ENCODE measurements around the gene IL13.

IL13 gene

DNA sequence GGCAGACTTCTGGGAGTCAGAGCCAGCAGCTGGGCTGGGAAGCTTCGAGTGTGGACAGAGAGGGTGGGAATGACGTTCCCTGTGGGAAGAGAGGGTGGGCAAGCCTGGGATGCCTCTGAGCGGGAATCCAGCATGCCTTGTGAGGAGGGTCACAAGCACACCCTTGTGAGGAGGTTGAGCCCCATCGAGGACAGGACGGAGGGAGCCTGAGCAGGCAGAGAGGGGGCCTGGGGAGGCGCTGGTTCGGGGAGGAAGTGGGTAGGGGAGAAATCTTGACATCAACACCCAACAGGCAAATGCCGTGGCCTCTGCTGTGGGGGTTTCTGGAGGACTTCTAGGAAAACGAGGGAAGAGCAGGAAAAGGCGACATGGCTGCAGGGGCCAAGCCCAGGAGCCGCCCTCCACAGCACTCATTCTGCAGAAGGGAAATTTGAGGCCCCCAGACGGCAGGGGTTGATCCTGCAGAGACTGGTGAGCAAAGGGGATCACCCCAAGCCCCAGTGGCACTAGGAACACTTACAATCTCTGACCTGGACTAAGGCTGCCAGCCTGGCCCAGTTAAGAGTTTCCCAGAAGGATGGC lies 1.1 kb upstream of the IL13 start:
- DNase-seq, result no peak

DNA sequence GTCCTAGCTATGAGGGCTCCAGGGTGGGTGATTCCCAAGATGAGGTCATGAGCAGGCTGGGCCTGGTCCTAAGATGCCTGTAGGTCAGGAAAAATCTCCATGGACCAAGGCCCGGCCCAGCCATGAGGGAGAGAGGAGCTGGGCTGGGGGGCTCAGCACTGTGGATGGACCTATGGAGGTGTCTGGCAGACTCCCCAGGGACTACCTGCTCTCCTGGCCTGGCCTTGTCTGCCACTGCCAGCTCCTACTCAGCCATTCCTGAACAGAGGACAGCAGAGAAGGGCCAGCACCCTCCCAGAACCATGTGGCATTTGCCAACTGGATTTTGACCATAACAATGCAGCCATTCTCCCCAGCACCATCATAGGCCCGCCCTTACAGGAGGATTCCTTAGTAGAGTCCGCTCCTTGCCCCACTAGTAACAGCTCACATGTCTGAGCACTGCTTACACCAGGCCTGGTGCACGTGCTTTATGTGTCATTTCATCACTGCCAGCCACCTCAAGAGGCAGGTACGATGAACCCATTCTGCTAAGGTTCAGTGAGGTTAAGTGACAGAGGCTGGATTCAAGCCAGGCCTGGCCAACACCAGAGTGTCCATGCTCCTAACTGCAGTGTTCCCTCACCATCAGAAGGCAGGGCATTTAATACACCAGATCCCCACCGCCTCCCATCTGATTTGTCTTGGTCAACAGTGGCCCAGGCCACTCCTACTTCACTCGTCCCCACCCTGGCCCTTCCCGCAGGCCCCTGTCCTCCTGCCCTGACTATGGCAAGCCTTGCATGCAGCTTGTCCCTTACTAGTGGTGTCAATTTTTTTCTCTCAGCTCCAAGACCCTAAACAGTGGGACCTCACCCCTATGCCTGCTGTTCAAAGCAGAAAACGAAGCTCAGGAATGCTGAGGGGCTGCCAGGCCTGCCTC lies 669 bp downstream of the IL13 start:
- DNase-seq, result no peak

DNA sequence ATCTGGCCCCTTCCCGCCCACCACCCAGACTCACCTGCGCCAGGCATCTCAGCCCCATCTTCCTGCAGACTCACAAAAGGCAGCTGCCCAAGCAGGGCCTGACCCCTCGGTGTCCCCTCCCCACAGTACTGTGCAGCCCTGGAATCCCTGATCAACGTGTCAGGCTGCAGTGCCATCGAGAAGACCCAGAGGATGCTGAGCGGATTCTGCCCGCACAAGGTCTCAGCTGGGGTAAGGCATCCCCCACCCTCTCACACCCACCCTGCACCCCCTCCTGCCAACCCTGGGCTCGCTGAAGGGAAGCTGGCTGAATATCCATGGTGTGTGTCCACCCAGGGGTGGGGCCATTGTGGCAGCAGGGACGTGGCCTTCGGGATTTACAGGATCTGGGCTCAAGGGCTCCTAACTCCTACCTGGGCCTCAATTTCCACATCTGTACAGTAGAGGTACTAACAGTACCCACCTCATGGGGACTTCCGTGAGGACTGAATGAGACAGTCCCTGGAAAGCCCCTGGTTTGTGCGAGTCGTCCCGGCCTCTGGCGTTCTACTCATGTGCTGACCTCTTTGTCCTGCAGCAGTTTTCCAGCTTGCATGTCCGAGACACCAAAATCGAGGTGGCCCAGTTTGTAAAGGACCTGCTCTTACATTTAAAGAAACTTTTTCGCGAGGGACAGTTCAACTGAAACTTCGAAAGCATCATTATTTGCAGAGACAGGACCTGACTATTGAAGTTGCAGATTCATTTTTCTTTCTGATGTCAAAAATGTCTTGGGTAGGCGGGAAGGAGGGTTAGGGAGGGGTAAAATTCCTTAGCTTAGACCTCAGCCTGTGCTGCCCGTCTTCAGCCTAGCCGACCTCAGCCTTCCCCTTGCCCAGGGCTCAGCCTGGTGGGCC lies 1.9 kb downstream of the IL13 start:
- DNase-seq, result no peak

DNA sequence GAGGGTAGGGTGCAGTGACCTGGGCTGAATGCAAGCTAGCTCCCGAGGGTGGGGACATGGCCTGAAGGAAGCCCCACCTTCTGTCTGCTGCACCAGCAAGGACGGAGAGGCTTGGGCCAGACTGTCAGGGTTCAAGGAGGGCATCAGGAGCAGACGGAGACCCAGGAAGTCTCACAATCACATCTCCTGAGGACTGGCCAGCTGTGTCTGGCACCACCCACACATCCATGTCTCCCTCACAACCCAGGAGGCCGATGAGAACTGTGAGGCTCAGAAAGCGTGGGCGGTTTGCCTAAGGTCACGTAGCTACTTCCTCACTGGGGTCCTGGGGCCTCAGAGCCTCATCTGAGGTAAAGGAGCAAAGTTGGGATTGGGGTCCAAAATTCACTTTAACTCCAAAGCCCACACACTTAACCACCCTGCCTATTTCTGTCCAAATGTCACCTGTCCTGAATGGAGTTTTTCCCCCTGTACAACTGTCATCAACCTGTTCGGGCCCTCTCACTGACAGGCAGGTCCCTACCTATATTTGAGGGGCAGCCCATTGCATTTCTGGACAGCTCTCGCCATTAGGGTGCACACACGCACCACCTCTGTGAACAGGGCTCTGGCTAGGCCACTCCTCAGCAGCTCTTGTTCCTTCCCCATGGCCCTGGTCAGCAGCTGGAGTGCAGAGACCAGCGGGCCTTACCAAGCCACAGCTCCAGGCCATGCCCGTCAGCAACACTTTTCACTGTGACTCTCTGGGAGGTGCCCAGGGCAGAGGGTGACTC lies 3.4 kb downstream of the IL13 start:
- no peak for DNase-seq

DNA sequence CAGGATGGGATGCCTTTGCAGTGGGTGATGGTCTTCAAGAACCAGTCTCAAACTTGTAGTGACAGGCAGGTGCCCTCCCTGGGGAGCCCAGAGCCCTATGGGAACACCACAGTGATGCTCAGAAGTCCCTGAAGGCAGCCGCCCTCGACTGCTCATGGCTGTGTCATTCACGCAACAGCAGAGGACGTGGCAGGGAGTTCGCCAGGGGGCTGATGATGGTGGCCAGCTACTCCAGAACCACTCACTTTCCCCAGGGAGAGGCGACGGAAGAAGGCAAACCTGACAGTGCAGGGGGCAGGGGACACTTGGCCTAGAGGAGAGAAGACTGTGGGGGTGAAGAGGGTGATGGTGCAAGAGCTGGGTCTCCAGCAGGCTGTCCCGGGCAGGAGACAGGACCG lies 4.0 kb downstream of the IL13 start:
- no peak for DNase-seq

DNA sequence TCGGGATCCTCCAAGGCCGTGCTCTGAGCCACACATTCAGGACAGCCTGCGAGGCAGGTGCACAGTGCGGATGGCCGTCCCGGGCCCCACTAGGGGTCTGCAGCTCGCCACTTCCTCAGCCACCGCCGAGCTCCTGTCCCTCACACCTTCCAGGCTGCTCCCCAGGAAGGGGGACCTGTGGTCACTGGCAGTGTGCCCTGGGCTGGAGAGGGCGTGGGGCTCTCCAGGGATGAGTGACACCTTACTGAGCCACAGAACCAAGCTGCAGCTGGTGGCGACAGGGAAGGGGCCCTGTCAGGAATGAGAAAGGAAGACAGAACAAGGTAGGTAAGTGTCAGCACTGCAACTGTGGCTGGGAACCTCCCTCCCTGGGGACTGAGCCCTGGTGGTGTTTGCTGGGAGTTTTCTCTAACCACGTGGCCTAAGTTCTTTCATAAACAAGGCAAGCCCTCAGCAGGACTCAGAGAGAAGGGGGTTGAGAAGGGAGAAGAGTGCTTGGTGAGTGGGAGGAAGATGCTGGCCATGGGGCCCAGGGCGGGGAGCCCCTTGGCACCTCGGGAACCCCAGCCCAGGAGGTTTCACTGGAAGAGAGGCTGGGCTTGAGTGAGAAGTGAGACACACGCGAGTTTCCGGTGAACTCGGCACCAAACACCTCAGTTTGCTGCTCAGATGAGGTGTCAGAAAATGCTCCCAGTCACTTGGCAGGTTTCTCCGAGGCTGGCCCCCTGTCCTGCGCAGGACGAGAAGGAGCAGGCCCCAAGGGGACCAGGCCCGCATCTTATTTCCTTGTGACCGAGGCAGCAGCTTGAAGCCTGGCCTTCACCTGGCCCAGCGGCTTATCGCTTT lies 5.2 kb downstream of the IL13 start:
- DNase-seq, result no peak

DNA sequence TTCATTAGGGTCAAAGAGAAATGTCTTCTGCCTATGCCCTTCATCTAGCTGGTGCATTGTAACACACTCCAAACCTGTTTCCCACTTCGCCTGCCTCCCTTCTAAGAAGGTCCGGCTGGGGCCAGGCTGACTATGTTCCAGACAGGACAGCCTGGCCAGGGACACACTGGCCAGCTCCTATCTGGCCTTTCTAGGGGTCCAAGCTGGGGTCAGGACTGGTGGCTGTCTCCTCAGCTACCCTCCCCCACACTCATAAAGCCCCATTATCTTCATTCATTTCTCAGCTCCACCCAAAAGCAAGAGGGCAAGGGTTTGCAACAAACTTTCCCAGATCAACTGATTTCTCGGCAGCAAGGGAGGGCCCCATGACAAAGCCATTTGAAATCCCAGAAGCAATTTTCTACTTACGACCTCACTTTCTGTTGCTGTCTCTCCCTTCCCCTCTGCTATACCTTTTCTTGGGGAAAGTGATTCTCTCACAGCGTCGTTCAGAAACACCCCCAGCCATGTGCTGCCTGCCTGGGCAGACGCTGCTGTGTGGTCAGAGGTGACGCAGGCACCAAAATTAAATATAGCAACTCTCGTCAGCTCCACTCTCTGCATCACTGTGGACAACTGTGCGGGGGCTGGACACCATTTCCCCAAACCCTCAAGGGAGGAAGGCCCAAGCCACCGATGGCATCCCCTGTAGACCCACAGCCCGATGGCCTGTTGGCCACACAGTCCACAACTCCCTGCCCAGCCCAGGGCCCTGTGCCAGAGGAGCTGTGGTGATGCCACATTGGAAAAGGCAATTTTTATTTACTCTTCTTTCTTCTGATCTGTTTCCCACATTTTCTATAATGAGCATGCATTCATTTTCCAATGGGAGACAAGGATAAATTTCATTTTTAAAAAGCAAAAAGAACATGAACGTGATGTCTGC lies 6.1 kb downstream of the IL13 start:
- no peak for DNase-seq

DNA sequence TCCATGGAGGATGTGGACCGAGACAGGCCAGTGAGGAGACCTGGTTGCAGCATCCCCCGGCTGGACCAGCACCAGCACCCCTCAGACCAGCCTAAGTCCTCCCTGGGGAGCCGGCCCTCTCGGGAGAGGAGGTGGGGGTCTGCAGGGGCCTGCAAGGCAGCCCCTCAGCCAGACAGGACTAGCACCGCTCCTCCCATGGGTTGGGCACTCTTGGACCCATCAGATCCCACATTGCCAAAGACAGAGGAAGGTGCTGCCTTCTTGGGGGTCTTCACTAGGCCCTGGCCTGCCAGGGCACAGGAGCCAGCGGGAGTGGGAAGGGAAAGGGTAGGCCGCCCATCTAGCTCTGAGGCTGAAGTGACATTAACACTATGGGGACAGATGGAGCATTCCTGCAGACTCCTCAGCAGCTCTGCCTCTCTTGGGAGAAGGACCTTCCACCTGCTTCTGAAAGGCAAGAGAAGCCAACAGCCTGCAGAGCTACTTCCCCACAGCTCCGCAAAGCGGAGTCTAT lies 6.8 kb downstream of the IL13 start:
- DNase-seq, result no peak

DNA sequence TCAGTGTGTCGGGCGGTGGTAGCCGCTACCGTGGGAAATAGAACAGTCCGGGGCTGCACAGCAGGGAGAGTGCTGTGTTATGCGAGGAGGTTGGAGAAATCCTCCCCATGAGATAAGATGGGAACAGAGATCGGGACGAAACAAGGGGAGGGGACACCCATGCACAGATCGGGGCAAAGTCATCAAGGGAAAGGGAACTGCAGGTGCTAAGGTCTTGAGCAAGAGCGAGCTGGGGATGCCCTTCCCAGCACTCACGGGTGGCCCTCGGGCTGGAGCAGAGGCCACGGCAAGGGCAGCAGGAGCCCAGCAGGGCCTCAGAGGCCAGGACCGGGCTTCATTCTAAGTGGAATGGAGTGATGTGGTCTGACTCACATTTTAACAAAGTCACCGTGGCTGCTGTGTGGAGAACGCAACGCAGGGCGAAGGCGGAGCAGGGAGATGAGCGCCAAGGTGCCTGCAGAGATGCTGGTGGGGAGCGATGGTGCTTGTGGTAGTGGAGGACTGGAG lies 7.7 kb downstream of the IL13 start:
- no peak for DNase-seq

DNA sequence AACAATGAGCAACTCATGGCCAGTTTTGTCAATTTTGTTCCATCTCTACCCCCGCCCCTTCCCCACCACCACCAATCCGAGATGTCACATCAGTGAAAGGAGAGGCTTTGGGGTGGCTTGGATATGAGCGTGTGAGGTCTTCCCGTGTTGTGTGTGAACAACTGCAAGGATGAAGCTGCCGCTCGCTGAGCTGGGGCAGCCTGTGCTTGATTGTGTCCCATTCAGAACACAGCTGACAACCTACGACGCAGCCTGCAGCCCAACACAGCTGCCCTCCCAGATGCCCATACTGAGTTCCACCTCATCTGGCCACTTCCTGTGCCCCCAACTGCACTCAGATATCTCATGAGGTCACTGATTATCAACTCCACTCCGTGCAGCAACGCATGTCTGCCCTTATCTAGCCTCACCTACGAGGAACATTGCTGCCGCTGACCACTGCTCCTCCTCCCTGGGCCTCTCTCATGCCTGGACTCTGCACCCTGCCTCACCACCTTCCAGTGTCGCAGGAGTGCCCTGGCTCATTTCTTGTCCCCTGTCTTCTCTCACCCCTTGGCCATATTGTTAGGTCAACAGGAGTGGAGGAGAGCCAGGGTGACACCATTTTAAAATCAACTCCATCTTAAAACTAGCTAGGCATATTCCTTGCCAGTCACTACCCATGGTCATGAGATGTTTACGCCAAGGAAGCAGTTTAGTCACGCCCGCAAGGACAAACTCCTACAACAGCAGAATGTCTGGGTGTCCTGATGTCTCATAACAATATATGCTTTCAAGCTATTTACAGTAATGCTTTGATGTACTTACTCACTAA lies 8.5 kb downstream of the IL13 start:
- no peak for DNase-seq

DNA sequence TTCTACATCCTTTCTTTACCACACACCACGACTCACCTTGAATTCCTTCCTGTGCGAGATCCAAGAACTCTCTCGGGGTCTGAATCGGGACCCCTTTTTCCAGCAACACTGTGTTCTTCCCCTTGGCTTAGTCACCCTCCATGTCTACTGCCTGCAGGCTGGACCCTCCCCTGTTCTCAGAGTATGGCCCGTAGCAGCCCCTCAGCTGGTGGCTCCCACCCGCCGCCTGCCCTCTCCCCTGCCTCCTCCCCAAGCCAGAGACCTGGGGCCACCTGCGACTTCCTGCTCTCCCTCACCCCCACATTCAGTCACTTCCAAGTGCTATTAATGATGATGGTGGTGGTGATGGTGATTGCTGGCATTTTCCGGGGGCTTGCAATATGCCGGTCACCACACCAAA lies 9.3 kb downstream of the IL13 start:
- DNase-seq, result no peak

DNA sequence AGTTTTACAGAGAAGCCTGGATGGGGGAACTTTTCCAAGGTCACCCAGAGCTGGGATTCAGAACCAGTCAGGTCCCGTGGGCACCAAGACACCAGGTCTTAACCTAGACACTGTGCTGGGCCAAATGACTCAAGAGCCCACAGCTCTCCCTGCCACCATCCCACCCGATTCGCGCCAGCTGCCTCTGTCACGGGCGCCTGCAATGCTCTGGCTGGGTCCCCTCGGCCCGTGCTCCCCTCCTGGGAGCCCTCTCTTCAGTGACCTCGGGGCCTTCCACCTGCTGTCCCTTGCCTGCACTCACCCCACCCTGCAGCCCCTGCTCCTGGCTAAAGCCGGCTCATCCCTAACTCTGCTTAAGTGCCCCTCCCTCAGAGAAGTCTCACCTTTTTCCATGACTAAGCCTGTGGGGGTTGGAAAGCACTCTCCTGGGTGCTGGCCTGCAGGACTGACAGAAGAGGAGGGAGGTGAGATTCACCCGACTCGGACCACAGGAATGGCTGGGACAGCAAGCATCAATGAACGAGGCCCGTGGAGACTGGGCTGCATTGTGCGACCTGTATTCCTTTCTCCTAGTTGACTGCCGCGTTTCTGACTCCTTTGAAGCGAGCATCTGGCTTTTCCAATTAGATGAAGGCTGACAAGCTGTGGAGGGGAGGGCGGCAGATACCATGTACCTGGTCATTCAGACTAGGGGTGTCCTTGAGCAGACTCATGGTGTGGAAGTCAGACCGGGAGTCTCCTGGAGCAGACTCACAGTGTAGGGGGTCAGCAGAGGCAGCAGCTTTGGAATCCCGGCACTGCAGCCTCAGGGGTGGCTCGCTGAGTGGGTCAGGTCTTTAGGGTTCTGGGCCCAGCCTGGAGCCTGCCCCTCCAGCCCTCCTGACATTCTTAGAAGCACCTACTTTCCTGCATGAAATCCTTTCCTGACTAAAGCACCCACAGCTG lies 10.1 kb downstream of the IL13 start:
- DNase-seq, result no peak

DNA sequence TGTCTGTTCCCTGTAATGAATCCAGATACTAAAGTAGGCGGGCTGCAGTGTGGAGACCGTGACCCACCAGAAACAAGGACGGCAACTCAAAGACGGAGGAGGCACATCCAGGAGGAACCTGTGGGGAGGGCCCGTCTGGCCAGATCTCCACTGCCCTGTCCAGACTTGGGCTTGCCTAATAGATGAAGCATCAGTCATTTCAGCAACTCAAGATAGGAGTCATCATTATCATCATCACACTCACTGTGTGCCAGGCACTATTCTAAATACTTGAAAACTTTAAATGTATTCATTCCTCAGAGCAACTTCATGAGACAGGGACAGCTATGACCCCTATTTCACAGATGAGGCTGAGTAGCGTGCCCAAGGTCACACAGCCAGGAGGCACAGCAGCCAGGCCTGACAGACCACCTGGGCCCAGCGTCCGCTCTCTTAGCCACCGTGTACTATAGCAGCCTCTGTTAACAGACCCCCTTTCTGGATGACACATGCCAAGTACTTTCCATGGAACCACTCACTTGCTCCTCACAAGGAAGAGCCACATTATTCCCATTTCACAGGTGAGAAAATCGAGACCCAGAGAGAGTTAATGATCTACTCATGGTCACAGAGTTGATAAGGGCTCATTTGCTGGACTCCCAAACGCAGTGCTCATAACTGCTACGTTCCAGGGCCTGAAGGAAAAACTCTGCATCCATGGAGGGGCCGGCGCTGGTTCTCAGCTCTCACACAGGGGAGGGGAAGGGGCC lies 10.9 kb downstream of the IL13 start:
- DNase-seq, result no peak

DNA sequence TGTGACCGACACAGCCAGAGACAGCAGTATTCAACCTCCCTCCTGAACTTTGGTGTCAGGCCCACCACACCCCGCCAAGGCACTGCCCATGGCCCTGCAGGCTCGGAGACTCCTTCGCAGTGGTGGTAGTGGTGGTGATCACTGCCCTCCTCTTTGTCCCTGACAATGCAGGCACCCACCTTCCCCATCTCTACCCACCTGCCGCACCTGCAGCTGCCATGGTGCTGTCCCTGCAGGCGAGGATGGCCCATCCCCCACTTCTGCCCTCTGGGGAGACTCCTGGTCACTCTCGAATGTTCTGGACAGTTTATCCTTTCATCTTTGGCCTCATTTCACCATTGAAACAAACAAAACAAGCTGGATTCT lies 11.5 kb downstream of the IL13 start:
- no peak for DNase-seq

DNA sequence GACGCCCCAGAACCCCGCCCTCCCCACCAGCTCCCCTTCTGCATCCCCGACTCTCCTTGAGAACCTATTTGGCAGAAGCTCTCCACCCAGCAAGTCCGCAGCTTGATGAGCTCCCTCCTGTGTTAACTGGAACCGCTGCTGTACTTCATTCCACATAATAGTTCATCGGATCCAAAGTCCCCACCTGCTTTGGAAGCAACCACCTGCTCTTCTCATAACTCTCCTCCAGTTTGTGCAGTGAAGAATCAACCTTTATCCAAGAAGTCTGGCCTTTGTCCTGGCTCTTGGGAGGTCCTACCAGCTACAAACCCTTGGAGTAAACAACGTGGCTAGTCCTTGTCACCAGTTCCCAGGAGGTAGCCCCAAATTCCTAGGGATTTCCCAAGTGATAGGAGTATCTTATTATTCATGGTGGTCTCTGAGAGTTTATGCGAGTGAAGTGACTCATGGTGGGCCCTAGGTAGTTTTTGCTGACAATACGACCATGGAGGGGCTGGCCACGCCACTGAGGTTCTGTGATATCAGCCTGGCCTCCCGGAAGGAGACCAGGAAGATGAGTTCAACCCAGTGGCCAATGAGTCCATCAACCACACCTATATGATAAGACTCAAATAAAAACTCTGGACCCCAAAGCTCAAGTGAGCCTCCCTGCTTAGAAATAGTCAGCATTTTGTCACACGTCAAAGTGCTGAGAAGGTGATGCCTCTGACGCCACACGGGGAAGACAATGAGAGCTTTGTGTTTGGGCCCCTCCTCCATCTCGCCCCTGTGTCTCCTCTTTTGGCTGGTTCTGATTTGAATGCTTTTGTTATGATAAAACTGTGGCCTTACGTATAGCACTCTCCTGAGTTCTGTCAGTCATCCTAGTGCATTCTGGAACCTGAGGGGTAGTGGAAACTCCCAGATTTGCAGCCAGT lies 12.3 kb downstream of the IL13 start:
- DNase-seq, result no peak

DNA sequence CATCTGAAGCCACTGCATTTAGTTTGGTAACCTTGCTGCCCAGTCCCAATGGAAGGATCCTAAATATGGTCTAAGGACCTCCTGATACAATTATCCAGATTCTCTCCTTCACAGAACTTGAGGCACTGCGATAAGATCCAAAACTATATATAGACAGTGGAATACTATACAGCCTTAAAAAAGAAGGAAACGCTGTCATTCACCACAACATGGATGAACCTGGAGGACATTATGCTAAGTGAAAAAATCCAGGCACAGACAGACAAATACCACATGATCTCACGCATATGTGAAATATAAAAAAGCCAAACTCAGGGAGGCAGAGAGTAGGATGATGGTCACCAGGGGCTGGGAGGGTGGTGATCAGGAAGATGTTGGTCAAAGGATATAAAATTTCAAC lies 13.0 kb downstream of the IL13 start:
- DNase-seq, result no peak

Data from COR-L47 (cell line).